ENCODE results near the gene CALM3. TPM values are rescaled to one million over a fixed set of nuclear protein-coding genes. Genes with fewer than 3 reads are reported as not detected.

Gene CALM3
- total RNA-seq (100 to 1,000 TPM; 178 to 225 TPM), polyA plus RNA-seq (ENCODE audit: insufficient read length in 6 of 6) (100 to 1,000 TPM; 337 to 478 (median 359) TPM)
- long read RNA-seq, donor 1, transcript CALM3-213 (2 exons, 590 nt), result minor isoform, 6 of 295 reads
- long read RNA-seq, donor 1, transcript CALM3-201 (6 exons, 2,289 nt), result major isoform, 205 of 295 reads
- long read RNA-seq, donor 1, transcript CALM3-207 (4 exons, 721 nt), result minor isoform, 25 of 295 reads
- long read RNA-seq, donor 1, partial matches to known transcripts, result 26 of 295 reads
- long read RNA-seq, donor 1, other reads (novel, unspliced or antisense), result 28 of 295 reads
- long read RNA-seq, donor 2, transcript CALM3-207 (4 exons, 721 nt), result minor isoform, 24 of 263 reads
- long read RNA-seq, donor 2, transcript CALM3-201 (6 exons, 2,289 nt), result major isoform, 175 of 263 reads
- long read RNA-seq, donor 2, partial matches to known transcripts, result 45 of 263 reads
- long read RNA-seq, donor 2, other reads (novel, unspliced or antisense), result 12 of 263 reads
- long read RNA-seq, donor 3, transcript CALM3-207 (4 exons, 721 nt), result minor isoform, 5 of 202 reads
- long read RNA-seq, donor 3, transcript CALM3-201 (6 exons, 2,289 nt), result major isoform, 167 of 202 reads
- long read RNA-seq, donor 3, partial matches to known transcripts, result 13 of 202 reads
- long read RNA-seq, donor 3, other reads (novel, unspliced or antisense), result 15 of 202 reads
- long read RNA-seq, donor 4, transcript CALM3-201 (6 exons, 2,289 nt), result major isoform, 54 of 66 reads
- long read RNA-seq, donor 4, transcript CALM3-207 (4 exons, 721 nt), result minor isoform, 9 of 66 reads
- long read RNA-seq, donor 4, partial matches to known transcripts, result 1 of 66 reads
- long read RNA-seq, donor 4, other reads (novel, unspliced or antisense), result 2 of 66 reads
- long read RNA-seq, donor 5, transcript CALM3-201 (6 exons, 2,289 nt), result major isoform, 169 of 212 reads
- long read RNA-seq, donor 5, transcript CALM3-207 (4 exons, 721 nt), result minor isoform, 11 of 212 reads
- long read RNA-seq, donor 5, partial matches to known transcripts, result 17 of 212 reads
- long read RNA-seq, donor 5, other reads (novel, unspliced or antisense), result 11 of 212 reads
- long read RNA-seq, donor 6, transcript CALM3-207 (4 exons, 721 nt), result minor isoform, 9 of 201 reads
- long read RNA-seq, donor 6, transcript CALM3-201 (6 exons, 2,289 nt), result major isoform, 153 of 201 reads
- long read RNA-seq, donor 6, partial matches to known transcripts, result 22 of 201 reads
- long read RNA-seq, donor 6, other reads (novel, unspliced or antisense), result 13 of 201 reads
- long read RNA-seq, donor 7, transcript CALM3-201 (6 exons, 2,289 nt), result major isoform, 101 of 110 reads
- long read RNA-seq, donor 7, partial matches to known transcripts, result 0 of 110 reads
- long read RNA-seq, donor 7, other reads (novel, unspliced or antisense), result 6 of 110 reads
- long read RNA-seq, donor 8, transcript CALM3-201 (6 exons, 2,289 nt), result major isoform, 146 of 164 reads
- long read RNA-seq, donor 8, transcript CALM3-207 (4 exons, 721 nt), result minor isoform, 6 of 164 reads
- long read RNA-seq, donor 8, partial matches to known transcripts, result 0 of 164 reads
- long read RNA-seq, donor 8, other reads (novel, unspliced or antisense), result 6 of 164 reads
- long read RNA-seq, donor 9, result 0 reads
- long read RNA-seq, donor 10, transcript CALM3-201 (6 exons, 2,289 nt), result major isoform, 62 of 67 reads
- long read RNA-seq, donor 10, partial matches to known transcripts, result 1 of 67 reads
- long read RNA-seq, donor 10, other reads (novel, unspliced or antisense), result 1 of 67 reads
- long read RNA-seq, donor 11, result 0 reads
- long read RNA-seq, donor 12, transcript CALM3-207 (4 exons, 721 nt), result minor isoform, 9 of 122 reads
- long read RNA-seq, donor 12, transcript CALM3-201 (6 exons, 2,289 nt), result major isoform, 105 of 122 reads
- long read RNA-seq, donor 12, partial matches to known transcripts, result 5 of 122 reads
- long read RNA-seq, donor 12, other reads (novel, unspliced or antisense), result 0 of 122 reads

DNA sequence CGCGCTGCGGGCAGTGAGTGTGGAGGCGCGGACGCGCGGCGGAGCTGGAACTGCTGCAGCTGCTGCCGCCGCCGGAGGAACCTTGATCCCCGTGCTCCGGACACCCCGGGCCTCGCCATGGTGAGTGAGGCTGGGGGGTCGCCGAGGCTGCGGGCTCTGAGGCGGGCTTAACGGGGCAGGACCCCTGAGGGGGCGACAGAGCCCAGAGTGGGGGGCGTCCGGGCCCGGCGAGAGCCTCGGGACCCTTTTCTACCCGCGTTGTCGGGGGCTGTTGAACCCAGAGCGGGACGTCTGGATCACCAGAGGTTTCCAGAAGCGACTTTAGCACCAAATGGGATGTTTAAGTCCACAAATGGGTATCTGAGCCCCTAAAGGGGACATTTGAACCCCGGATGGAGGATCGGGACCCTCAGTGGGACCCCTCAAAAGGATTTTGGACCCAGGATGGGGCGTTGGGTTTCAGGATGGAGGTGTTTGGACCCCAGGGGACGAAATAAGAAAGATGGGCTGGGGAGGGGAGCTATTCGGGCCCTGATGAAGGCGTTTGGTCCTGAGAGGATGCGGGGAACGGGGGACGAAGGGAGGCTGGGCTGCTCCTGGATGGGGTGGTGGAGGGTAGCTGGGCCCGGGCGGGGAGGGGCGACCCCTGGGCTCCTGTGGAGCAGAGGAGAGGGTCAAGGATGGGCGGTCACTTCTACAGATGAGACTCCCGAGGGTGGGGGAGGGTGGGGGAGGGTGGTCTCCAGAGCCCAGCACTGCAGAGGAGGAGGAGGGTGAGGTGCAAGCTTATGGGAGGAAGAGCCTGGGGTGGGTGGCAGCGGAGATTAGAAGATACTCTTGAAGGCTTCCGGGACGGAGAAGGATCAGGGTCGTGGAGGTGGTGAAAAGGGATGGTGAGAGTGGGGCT lies at the start of gene CALM3:
Gene CALM3 (plus strand): TSS at position 13 of the 907 bp plus-strand sequence. CDS start 105 bp downstream, at position 118.
- no peak for TF ChIP-seq CTCF (IDR thresholded peaks at IDR 0.05)

GRCh38 chr19:46552891-46553290 lies 48.2 kb upstream of the CALM3 start:
- intact Hi-C loops (cut with DNase I), result no loop called here
- Histone ChIP-seq H3K4me1 (peaks cover 0 to 3% of the 10 kb centered on the region in 2 donors), H3K27ac (no peak overlapping the region), H3K27me3 (no peaks in the 10 kb centered on the region), H3K36me3 (no peaks in the 10 kb centered on the region), H3K9me3 (peaks cover 4 to 18% of the 10 kb centered on the region in 2 donors), H3K4me3 (no peak overlapping the region)
- DNase-seq (no peak), ATAC-seq (no peak)
- TF ChIP-seq CTCF (IDR thresholded peaks at IDR 0.05), result no peak

More for the DNA sequence above, at the start of gene CALM3:
- ATAC-seq (peak; percentile 1), DNase-seq (no peak)
- Histone ChIP-seq H3K36me3 (peaks cover 0 to 17% of the 10 kb centered on the region in 2 donors), H3K27me3 (no peaks in the 10 kb centered on the region), H3K4me1 (peaks cover 14 to 36% of the 10 kb centered on the region in 2 donors), H3K9me3 (peaks cover 0 to 10% of the 10 kb centered on the region in 2 donors), H3K4me3 (peak within 1 kb of the TSS; percentile 97 to 99), H3K27ac (peak within 1 kb of the TSS; percentile 96 to 99)
- intact Hi-C loops (cut with DNase I), result no loop called here

DNA sequence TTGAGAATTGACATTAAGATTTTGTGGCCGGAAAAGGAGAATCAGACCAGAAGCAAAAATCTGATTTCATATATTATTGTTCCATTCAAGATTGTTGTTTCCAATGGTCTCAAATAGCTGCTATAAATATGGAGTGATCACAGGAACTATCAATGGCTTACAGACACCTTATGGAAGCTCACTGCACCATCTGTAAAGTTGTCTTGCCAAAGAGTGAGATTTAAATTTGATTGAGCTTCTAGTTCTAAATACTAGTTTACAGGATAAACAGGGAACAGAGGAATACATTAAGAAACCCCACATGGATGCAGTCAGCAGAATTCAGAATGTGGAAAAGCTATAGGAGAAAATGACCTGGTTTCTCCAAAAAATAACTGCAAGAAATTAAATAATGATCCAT lies 47.0 kb upstream of the CALM3 start:
- DNase-seq (no peak), ATAC-seq (no peak)
- H3K27me3 ChIP-seq, result no peaks in the 10 kb centered on the region
- H3K36me3 ChIP-seq, result no peaks in the 10 kb centered on the region
- peaks cover 0 to 3% of the 10 kb centered on the region in 2 donors for H3K4me1 ChIP-seq
- peaks cover 4 to 18% of the 10 kb centered on the region in 2 donors for H3K9me3 ChIP-seq
- H3K27ac ChIP-seq, result no peak overlapping the region
- intact Hi-C loops (cut with DNase I), result no loop called here
- TF ChIP-seq CTCF (IDR thresholded peaks at IDR 0.05), result no peak
- no peak overlapping the region for H3K4me3 ChIP-seq

Measured in left lung (tissue), 14 donors.